ENCODE data around the gene CDC5L.

DNA sequence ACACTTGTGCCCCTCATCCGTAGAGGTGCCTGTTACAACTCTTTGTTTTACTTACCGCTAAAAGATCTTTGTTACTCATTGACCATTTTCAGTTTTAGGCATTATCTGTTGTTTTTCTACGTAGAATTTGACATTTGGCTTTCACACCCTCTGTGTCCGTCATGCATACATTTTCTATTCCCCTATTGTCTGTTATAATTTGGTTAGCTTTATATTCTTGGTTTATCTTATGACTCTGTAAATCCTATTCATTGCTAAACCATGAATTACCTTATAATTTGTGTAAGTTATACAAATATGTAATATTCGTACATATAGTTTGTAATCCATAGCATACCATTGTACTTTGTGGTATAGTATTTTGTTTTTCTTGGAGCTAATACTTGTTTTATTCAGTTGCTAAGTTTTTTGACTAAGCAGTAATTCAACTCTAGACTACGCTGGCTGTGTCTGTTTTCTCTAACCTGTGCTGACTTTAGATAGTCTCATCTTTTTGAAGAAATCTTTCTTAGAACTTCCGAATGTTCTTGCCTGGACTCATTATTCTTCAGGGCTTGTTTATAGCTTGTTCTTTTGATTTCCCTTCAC, 21.8 kb downstream of the CDC5L start:
- no peak for TF ChIP-seq EZH2 (IDR thresholded peaks at IDR 0.05; ENCODE audit: borderline replicate concordance, low read length)
- TF ChIP-seq, protein P1, sequence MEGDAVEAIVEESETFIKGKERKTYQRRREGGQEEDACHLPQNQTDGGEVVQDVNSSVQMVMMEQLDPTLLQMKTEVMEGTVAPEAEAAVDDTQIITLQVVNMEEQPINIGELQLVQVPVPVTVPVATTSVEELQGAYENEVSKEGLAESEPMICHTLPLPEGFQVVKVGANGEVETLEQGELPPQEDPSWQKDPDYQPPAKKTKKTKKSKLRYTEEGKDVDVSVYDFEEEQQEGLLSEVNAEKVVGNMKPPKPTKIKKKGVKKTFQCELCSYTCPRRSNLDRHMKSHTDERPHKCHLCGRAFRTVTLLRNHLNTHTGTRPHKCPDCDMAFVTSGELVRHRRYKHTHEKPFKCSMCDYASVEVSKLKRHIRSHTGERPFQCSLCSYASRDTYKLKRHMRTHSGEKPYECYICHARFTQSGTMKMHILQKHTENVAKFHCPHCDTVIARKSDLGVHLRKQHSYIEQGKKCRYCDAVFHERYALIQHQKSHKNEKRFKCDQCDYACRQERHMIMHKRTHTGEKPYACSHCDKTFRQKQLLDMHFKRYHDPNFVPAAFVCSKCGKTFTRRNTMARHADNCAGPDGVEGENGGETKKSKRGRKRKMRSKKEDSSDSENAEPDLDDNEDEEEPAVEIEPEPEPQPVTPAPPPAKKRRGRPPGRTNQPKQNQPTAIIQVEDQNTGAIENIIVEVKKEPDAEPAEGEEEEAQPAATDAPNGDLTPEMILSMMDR (IDR thresholded peaks at IDR 0.05; ENCODE audit: low read length), result no peak

All from OCI-LY1 (cell line).